ENCODE measurements around the gene CFAP299.

- no peak for TF ChIP-seq CTCF (IDR thresholded peaks at IDR 0.05; ENCODE audit: extremely low read depth in 1 of 2, insufficient read depth in 1 of 2, low read depth in 1 of 2, low read length in 2 of 2)
- TF ChIP-seq MAX (IDR thresholded peaks at IDR 0.05; ENCODE audit: insufficient read depth, insufficient read length), result no peak
- TF ChIP-seq POLR2A (IDR thresholded peaks at IDR 0.05; ENCODE audit: low read depth, low read length), result no peak
- no peak for TF ChIP-seq MYC (IDR thresholded peaks at IDR 0.05; ENCODE audit: low read depth, low read length)
- no peak for TF ChIP-seq EZH2 (IDR thresholded peaks at IDR 0.05; ENCODE audit: borderline replicate concordance, low read depth, low read length, severe bottlenecking)
- TF ChIP-seq GATA2 (IDR thresholded peaks at IDR 0.05; ENCODE audit: insufficient read depth, insufficient read length, low read depth, low read length), result no peak
- no peak for TF ChIP-seq POLR2AphosphoS5 (IDR thresholded peaks at IDR 0.05; ENCODE audit: insufficient read depth, low read depth, low read length)
Measured at GRCh38 chr4:80393246-80393969, 57.9 kb downstream of the CFAP299 start.

Data from endothelial cell of umbilical vein (primary cell).